Measurements from ENCODE around the gene PPP2R3B. TPM values are rescaled to one million over a fixed set of nuclear protein-coding genes. Genes with fewer than 3 reads are reported as not detected.

Gene PPP2R3B
- total and polyA plus RNA-seq, 2 donors (not counting 1 experiment from before 2014, with no cell fraction given), result 43.3 to 47.6 TPM

DNA sequence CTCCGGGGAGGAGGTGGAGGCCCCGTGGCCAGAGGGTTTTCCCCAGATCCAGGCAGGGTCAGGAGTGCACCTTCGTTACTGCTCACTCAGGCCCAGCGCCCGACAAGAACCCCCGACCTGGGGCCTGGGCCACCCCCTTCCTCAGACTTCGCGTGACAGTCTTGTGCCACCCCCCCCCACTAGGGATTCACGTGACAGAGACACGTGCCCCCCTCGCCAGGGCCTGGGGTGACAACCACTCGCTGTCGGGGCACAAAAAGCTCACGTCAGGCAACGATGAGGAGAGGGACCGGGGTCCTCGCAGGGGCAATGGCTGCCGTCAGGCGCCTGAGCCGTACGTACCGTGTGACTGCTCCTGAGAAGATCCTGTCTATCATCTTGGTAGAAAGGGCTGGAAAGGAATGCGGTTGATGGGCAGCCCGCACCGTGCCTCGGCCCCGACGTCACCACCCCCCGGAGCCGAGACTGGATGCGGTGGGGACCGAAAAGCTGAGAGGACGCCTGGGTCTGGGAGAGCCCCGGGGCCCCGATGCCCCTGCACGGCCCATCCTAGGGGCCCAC lies 45.1 kb downstream of the PPP2R3B start:
- TF ChIP-seq EZH2 (IDR thresholded peaks at IDR 0.05; ENCODE audit: borderline replicate concordance, insufficient read depth, low read depth, low read length, poor library complexity, severe bottlenecking), result no peak
- TF ChIP-seq, protein P1, sequence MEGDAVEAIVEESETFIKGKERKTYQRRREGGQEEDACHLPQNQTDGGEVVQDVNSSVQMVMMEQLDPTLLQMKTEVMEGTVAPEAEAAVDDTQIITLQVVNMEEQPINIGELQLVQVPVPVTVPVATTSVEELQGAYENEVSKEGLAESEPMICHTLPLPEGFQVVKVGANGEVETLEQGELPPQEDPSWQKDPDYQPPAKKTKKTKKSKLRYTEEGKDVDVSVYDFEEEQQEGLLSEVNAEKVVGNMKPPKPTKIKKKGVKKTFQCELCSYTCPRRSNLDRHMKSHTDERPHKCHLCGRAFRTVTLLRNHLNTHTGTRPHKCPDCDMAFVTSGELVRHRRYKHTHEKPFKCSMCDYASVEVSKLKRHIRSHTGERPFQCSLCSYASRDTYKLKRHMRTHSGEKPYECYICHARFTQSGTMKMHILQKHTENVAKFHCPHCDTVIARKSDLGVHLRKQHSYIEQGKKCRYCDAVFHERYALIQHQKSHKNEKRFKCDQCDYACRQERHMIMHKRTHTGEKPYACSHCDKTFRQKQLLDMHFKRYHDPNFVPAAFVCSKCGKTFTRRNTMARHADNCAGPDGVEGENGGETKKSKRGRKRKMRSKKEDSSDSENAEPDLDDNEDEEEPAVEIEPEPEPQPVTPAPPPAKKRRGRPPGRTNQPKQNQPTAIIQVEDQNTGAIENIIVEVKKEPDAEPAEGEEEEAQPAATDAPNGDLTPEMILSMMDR (IDR thresholded peaks at IDR 0.05), result no peak
- Mint-ChIP-seq H3K9me3 (ENCODE audit: insufficient read depth) (no peaks in the 10 kb centered on the region), H3K4me1 (no peaks in the 10 kb centered on the region), H3K27ac (no peak overlapping the region), H3K27me3 (no peaks in the 10 kb centered on the region), H3K4me3 (no peak overlapping the region)
- no peak for DNase-seq
- Histone ChIP-seq H3K27me3 (replicated peaks in 1 of 4; ENCODE audit: control extremely low read depth in 1 of 4, control insufficient read depth in 3 of 4, insufficient read depth in 4 of 4, low read length in 3 of 4) (no peaks in the 10 kb centered on the region), H3K27ac (ENCODE audit: low read length in 2 of 2) (no peak overlapping the region), H3K9ac (ENCODE audit: low read length) (no peak overlapping the region), H3K4me3 (ENCODE audit: control extremely low read depth in 1 of 5, extremely low read depth in 1 of 5, insufficient read depth in 1 of 5, low read depth in 2 of 5, low read length in 4 of 5) (no peak overlapping the region), H3K9me3 (ENCODE audit: control extremely low read depth in 1 of 3, control insufficient read depth in 2 of 3, insufficient read depth in 1 of 3, low read length in 2 of 3) (peaks cover 0 to 29% (median 0%) of the 10 kb centered on the region in 3 donors), H2AFZ (ENCODE audit: insufficient read depth, low read depth, low read length, poor library complexity, severe bottlenecking) (no peak overlapping the region), H3K4me1 (ENCODE audit: control insufficient read depth in 2 of 2, insufficient read depth in 2 of 2, low read length in 2 of 2) (no peaks in the 10 kb centered on the region), H4K20me1 (ENCODE audit: control insufficient read depth, insufficient read depth, low read length, poor library complexity, severe bottlenecking) (no peaks in the 10 kb centered on the region), H3K79me2 (ENCODE audit: control insufficient read depth, insufficient read depth, low read length) (no peaks in the 10 kb centered on the region), H3K4me2 (replicated peaks; ENCODE audit: low read depth, low read length, poor library complexity, severe bottlenecking) (no peak overlapping the region), H3K36me3 (replicated peaks in 1 of 2; ENCODE audit: control extremely low read depth in 1 of 2, control insufficient read depth in 1 of 2, extremely low read depth in 1 of 2, insufficient read depth in 2 of 2, low read length in 1 of 2) (peaks cover 0 to 11% of the 10 kb centered on the region in 2 experiments)
- no peak for ATAC-seq (ENCODE audit: low read depth)
- ChIA-PET POLR2A (no interaction called here), CTCF (no interaction called here)
- 97% methylated on average over 33 of the region's 36 CpGs for WGBS (ENCODE audit: insufficient coverage)
- intact Hi-C loops (cut with micrococcal nuclease), result no loop called here

DNA sequence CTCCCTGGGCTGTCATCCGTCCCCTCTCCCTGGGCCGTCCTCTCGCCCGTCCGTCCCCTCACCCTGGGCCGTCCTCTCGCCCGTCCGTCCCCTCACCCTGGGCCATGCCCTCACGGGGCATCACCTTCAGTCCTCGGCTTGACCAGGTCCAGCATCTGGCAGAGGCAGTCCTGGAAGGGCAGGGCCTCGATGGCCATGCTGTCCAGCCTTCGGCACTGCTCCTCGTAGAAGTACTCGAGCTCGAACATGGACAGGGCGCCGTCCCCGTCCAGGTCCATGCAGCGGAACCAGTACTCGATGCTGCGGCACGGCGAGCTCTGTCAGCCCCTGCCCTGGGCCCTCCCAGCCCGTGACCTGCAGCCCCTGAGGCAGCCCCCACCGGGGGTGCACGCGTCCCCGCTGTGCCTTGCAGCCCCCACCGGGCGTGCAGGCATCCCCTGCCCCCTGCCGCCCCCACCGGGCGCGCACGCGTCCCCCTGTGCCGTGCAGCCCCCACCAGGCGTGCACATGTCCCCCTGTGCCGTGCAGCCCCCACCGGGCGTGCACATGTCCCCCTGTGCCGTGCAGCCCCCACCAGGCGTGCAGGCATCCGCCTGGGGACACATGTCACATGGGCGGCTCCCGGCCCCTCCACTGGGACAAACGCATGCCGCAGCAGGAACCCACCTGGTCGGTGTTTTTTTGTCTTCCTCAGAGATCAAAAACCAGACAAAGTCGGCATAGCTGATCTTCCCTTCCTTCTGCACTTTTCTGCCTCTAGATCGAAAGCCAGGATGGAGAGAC lies 45.9 kb downstream of the PPP2R3B start:
- POLR2A ChIA-PET, result no interaction called here
- no peaks in the 10 kb centered on the region for H3K4me1 ChIP-seq (ENCODE audit: control insufficient read depth in 2 of 2, insufficient read depth in 2 of 2, low read length in 2 of 2)
- Mint-ChIP-seq H3K27ac (no peak overlapping the region), H3K9me3 (ENCODE audit: insufficient read depth) (no peaks in the 10 kb centered on the region), H3K4me3 (no peak overlapping the region), H3K4me1 (no peaks in the 10 kb centered on the region), H3K27me3 (no peaks in the 10 kb centered on the region)
- H3K27ac ChIP-seq (ENCODE audit: low read length in 2 of 2), result no peak overlapping the region
- no peak overlapping the region for H3K9ac ChIP-seq (ENCODE audit: low read length)
- WGBS (ENCODE audit: insufficient coverage), result 97% methylated on average over 31 of the region's 52 CpGs
- TF ChIP-seq, protein P1 (IDR thresholded peaks at IDR 0.05), result no peak
- no peak for TF ChIP-seq EZH2 (IDR thresholded peaks at IDR 0.05; ENCODE audit: borderline replicate concordance, insufficient read depth, low read depth, low read length, poor library complexity, severe bottlenecking)
- no peaks in the 10 kb centered on the region for H4K20me1 ChIP-seq (ENCODE audit: control insufficient read depth, insufficient read depth, low read length, poor library complexity, severe bottlenecking)
- CTCF ChIA-PET, result no interaction called here
- H3K4me3 ChIP-seq (ENCODE audit: control extremely low read depth in 1 of 5, extremely low read depth in 1 of 5, insufficient read depth in 1 of 5, low read depth in 2 of 5, low read length in 4 of 5), result no peak overlapping the region
- no peaks in the 10 kb centered on the region for H3K79me2 ChIP-seq (ENCODE audit: control insufficient read depth, insufficient read depth, low read length)
- H2AFZ ChIP-seq (ENCODE audit: insufficient read depth, low read depth, low read length, poor library complexity, severe bottlenecking), result no peak overlapping the region
- H3K9me3 ChIP-seq (ENCODE audit: control extremely low read depth in 1 of 3, control insufficient read depth in 2 of 3, insufficient read depth in 1 of 3, low read length in 2 of 3), result peaks cover 0 to 27% (median 0%) of the 10 kb centered on the region in 3 donors
- peaks cover 0 to 11% of the 10 kb centered on the region in 2 experiments for H3K36me3 ChIP-seq (replicated peaks in 1 of 2; ENCODE audit: control extremely low read depth in 1 of 2, control insufficient read depth in 1 of 2, extremely low read depth in 1 of 2, insufficient read depth in 2 of 2, low read length in 1 of 2)
- H3K4me2 ChIP-seq (replicated peaks; ENCODE audit: low read depth, low read length, poor library complexity, severe bottlenecking), result no peak overlapping the region
- no peaks in the 10 kb centered on the region for H3K27me3 ChIP-seq (replicated peaks in 1 of 4; ENCODE audit: control extremely low read depth in 1 of 4, control insufficient read depth in 3 of 4, insufficient read depth in 4 of 4, low read length in 3 of 4)
- ATAC-seq (ENCODE audit: low read depth) (no peak), DNase-seq (no peak)
- intact Hi-C loops (cut with micrococcal nuclease), result no loop called here
